ENCODE measurements around the gene KIAA2012.

The KIAA2012 gene

DNA sequence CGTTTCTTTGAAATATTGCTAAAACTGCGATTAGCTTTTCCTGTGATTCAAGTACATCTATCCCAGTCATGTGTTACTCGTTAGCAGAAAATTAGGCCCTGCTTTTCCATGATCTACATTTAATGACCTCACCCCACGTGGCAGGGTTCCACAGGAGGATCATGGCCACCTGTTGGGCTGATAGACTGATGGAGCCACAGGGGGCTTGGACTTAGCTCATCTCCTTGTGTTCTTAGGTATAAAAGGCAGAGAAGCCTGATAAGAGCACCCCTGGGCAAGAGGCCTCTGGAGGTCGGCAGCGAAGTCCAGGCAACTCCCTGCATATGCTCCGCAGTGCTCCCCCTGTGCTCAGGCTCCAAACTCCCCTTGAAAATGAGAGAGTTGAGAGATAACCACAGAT lies 26.5 kb upstream of the KIAA2012 start:
- Histone ChIP-seq H3K9ac (ENCODE audit: low read length) (no peak overlapping the region), H3K4me3 (ENCODE audit: low read length) (no peak overlapping the region), H3K27me3 (replicated peaks; ENCODE audit: control insufficient read depth, insufficient read depth, low read length) (peaks cover 13% of the 10 kb centered on the region), H3K4me1 (ENCODE audit: control insufficient read depth, insufficient read depth, low read length) (no peaks in the 10 kb centered on the region), H3K36me3 (ENCODE audit: control insufficient read depth, insufficient read depth, low read length, severe bottlenecking) (no peaks in the 10 kb centered on the region), H3K9me3 (ENCODE audit: control insufficient read depth, low read length) (no peaks in the 10 kb centered on the region)
- no peak for DNase-seq (ENCODE audit: low read depth)

DNA sequence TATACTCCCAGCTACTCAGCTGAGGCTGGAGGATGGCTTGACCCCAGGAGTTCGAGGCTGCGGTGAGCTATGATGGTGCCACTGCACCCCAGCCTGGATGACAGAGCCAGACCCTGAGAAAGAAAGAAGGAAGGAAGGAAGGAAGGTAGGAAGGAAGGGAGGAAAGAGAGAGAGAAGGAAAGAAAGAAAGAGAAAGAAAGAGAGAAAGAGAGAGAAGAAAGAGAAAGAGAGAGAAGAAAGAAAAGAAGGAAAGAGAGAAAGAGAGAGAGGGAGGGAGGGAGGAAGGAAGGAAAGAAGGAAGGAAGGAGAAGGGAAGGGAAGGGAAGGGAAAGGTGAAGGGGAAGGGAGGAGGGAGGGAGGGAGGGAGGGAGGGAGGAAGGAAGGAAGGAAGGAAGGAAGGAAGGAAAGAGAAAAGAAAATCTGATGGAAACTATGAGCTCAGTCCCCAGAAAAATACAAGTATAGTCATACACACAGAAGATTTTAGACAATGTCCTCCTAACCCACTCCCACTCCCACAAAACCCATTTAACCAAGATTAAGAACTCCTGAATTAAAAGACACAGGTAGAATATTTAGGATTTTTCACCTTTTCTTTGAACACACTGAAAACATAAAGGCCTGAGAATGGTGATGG lies 23.8 kb upstream of the KIAA2012 start:
- DNase-seq (ENCODE audit: low read depth) = no peak
- H3K36me3 ChIP-seq (ENCODE audit: control insufficient read depth, insufficient read depth, low read length, severe bottlenecking) = no peaks in the 10 kb centered on the region
- no peaks in the 10 kb centered on the region for H3K9me3 ChIP-seq (ENCODE audit: control insufficient read depth, low read length)
- H3K9ac ChIP-seq (ENCODE audit: low read length) = no peak overlapping the region
- peaks cover 7% of the 10 kb centered on the region for H3K4me1 ChIP-seq (ENCODE audit: control insufficient read depth, insufficient read depth, low read length)
- H3K27me3 ChIP-seq (replicated peaks; ENCODE audit: control insufficient read depth, insufficient read depth, low read length) = peaks cover 13% of the 10 kb centered on the region
- no peak overlapping the region for H3K4me3 ChIP-seq (ENCODE audit: low read length)

DNA sequence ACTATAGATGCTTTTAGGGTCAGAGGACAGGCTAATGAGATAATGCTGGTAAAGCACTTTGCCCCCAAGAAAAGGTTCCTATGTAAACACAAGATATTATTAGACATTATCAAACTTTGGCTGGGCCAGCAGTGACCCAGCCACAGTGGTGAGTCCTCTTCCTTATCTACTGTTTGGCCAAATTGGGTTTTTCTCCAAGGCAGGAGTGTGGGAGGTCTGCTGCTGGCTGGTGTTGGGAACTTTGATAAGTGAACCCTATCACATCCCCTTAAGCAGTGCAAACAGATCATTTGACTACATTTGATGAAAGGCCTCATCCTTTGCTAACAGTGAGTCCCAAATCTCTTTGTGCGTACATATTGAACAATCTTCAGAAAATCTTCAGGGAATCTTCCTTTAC lies 23.2 kb upstream of the KIAA2012 start:
- Histone ChIP-seq H3K36me3 (ENCODE audit: control insufficient read depth, insufficient read depth, low read length, severe bottlenecking) (no peaks in the 10 kb centered on the region), H3K9me3 (ENCODE audit: control insufficient read depth, low read length) (no peaks in the 10 kb centered on the region), H3K27me3 (replicated peaks; ENCODE audit: control insufficient read depth, insufficient read depth, low read length) (peaks cover 17% of the 10 kb centered on the region), H3K9ac (ENCODE audit: low read length) (no peak overlapping the region), H3K4me1 (ENCODE audit: control insufficient read depth, insufficient read depth, low read length) (peaks cover 7% of the 10 kb centered on the region), H3K4me3 (ENCODE audit: low read length) (no peak overlapping the region)
- DNase-seq (ENCODE audit: low read depth) = no peak

DNA sequence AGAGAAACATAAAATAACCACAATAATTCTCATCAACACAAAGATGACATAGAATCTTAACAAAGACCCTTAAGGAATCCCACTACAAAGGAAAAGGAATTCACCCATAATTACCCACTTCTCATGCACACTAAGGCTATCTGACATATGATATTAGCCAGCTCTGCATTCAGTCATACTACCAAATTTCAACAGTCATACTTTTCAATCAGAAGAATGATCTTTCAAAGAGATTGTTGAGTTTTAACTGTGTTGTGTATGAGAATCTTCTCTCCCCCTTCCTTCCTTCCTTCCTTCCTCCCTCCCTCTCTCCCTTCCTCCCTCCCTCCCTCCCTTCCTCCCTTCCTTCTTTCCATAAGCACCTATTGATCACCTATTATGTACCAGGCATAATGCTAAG lies 22.4 kb upstream of the KIAA2012 start:
- peaks cover 7% of the 10 kb centered on the region for H3K4me1 ChIP-seq (ENCODE audit: control insufficient read depth, insufficient read depth, low read length)
- H3K36me3 ChIP-seq (ENCODE audit: control insufficient read depth, insufficient read depth, low read length, severe bottlenecking) = no peaks in the 10 kb centered on the region
- H3K9me3 ChIP-seq (ENCODE audit: control insufficient read depth, low read length) = no peaks in the 10 kb centered on the region
- DNase-seq (ENCODE audit: low read depth) = peak; percentile 31
- no peak overlapping the region for H3K9ac ChIP-seq (ENCODE audit: low read length)
- no peak overlapping the region for H3K4me3 ChIP-seq (ENCODE audit: low read length)
- peaks cover 20% of the 10 kb centered on the region for H3K27me3 ChIP-seq (replicated peaks; ENCODE audit: control insufficient read depth, insufficient read depth, low read length)

DNA sequence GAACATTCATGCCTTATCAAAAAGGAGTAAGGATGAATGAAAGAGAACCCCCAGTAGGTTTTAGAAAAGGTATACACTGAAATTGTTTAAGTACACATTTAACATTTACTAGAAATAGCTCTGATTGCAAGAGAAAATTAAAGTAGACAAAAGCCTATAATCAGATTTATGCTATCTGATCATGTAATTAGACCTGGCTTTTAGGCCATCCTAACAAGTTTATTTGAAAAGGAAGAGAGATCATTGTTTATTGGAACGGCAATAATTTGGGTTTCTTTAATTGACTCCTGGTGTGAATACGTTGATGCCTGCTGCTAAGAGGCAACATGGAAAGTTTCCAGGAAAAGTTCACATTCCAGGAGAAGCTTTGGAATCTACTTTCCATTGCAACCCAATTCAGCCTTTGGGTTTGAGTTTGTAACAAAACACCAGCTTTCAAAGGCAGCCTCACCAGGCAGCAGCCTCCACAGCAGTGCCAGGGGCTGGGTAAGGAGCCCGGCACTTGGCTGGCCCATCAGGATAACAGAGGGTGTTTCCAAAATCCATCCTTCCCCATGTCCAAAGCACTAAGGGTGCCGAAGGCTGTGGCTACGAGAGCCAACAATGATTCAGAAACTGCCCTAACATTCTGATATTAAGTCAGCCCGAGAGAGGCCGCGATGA lies 21.4 kb upstream of the KIAA2012 start:
- Histone ChIP-seq H3K9ac (ENCODE audit: low read length) (no peak overlapping the region), H3K36me3 (ENCODE audit: control insufficient read depth, insufficient read depth, low read length, severe bottlenecking) (no peaks in the 10 kb centered on the region), H3K9me3 (ENCODE audit: control insufficient read depth, low read length) (no peaks in the 10 kb centered on the region), H3K27me3 (replicated peaks; ENCODE audit: control insufficient read depth, insufficient read depth, low read length) (peaks cover 23% of the 10 kb centered on the region), H3K4me3 (ENCODE audit: low read length) (no peak overlapping the region), H3K4me1 (ENCODE audit: control insufficient read depth, insufficient read depth, low read length) (peaks cover 7% of the 10 kb centered on the region)
- peak; percentile 77 for DNase-seq (ENCODE audit: low read depth)

DNA sequence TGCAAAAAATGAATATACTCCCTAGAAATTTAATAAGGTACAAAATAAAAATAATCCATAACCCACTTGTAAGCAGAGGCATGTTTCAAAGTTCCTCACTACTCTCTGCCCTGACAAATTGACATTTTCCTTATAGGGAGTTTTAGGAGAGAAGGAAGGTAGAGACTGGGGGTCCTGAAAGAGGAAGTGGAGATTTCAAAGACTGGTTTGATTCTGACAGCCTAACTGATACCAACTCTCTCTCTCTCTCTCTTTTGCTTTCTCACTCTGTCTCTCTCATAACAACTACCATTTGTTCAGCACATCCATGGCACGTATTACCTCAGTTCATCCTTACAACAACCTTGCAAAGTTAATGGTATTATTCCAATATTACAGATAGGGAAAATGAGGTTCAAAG lies 20.8 kb upstream of the KIAA2012 start:
- no peak overlapping the region for H3K4me3 ChIP-seq (ENCODE audit: low read length)
- DNase-seq (ENCODE audit: low read depth) = no peak

DNA sequence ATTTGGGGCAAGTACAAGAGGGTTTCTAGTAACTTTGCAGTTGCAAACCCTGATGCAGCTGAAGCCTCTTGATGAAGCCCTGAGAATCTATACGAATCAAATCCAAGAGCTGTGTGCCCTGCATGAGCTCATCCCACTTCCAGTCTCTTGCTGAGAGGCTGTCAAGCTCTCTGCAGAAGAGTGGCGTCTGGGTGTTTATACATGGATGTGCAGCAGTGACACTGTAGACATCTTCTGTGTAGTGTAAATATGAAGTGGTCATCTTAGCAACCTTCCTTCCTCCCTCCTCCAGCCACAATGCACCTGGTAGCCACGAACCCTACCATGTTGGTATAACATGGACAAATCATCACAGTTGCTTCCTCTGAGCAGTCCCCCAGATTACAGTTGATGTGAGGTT lies 18.4 kb upstream of the KIAA2012 start:
- H3K9me3 ChIP-seq (ENCODE audit: control insufficient read depth, low read length) = no peaks in the 10 kb centered on the region
- H3K27me3 ChIP-seq (replicated peaks; ENCODE audit: control insufficient read depth, insufficient read depth, low read length) = peaks cover 20% of the 10 kb centered on the region
- no peak for DNase-seq (ENCODE audit: low read depth)
- H3K9ac ChIP-seq (ENCODE audit: low read length) = no peak overlapping the region
- H3K4me1 ChIP-seq (ENCODE audit: control insufficient read depth, insufficient read depth, low read length) = peaks cover 7% of the 10 kb centered on the region
- H3K36me3 ChIP-seq (ENCODE audit: control insufficient read depth, insufficient read depth, low read length, severe bottlenecking) = no peaks in the 10 kb centered on the region
- no peak overlapping the region for H3K4me3 ChIP-seq (ENCODE audit: low read length)

More for the DNA sequence above, 20.8 kb upstream of the KIAA2012 start:
- H3K9ac ChIP-seq (ENCODE audit: low read length) = no peak overlapping the region
- peaks cover 7% of the 10 kb centered on the region for H3K4me1 ChIP-seq (ENCODE audit: control insufficient read depth, insufficient read depth, low read length)
- H3K36me3 ChIP-seq (ENCODE audit: control insufficient read depth, insufficient read depth, low read length, severe bottlenecking) = no peaks in the 10 kb centered on the region
- no peaks in the 10 kb centered on the region for H3K9me3 ChIP-seq (ENCODE audit: control insufficient read depth, low read length)
- peaks cover 21% of the 10 kb centered on the region for H3K27me3 ChIP-seq (replicated peaks; ENCODE audit: control insufficient read depth, insufficient read depth, low read length)

DNA sequence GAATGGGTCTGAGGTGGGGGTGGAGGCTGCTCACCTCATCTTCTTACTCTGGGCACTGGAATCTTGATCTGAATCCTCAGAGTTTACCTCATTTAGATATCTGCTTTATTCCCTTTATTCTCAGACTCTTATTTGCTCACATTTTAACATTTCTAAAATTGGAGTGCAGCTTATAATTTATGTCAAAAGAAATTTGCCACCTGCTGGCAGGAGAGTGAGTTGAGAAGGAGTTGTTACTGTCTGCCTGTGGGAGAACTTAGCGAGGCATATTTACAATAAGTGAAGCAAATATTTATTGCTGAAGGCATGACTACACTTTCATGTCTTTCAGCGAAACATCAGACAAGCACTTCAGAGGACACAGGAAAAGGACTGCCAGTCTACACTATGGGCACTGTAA lies 16.4 kb upstream of the KIAA2012 start:
- Histone ChIP-seq H3K4me1 (ENCODE audit: control insufficient read depth, insufficient read depth, low read length) (peaks cover 7% of the 10 kb centered on the region), H3K27me3 (replicated peaks; ENCODE audit: control insufficient read depth, insufficient read depth, low read length) (peaks cover 20% of the 10 kb centered on the region), H3K4me3 (ENCODE audit: low read length) (no peak overlapping the region), H3K9ac (ENCODE audit: low read length) (no peak overlapping the region), H3K9me3 (ENCODE audit: control insufficient read depth, low read length) (no peaks in the 10 kb centered on the region), H3K36me3 (ENCODE audit: control insufficient read depth, insufficient read depth, low read length, severe bottlenecking) (no peaks in the 10 kb centered on the region)
- peak; percentile 39 for DNase-seq (ENCODE audit: low read depth)

DNA sequence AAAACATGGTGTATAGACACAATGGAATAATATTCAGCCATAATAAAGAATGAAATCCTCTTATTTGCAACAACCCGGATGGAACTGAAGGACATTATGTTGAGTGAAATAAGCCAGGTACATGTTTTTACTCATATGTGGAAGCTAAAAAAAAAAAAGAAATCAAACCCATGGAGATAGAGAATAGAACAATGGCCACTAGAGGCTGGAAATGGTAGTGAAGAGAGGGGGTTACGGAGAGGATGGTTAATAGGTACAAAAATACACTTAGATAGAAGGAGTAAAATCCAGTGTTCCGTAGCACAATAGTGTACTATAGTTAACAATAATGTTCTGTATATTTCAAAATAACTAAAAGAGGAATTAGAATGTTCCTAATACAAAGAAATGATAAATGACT lies 12.8 kb upstream of the KIAA2012 start:
- no peaks in the 10 kb centered on the region for H3K9me3 ChIP-seq (ENCODE audit: control insufficient read depth, low read length)
- H3K4me1 ChIP-seq (ENCODE audit: control insufficient read depth, insufficient read depth, low read length) = peaks cover 13% of the 10 kb centered on the region
- no peak overlapping the region for H3K9ac ChIP-seq (ENCODE audit: low read length)
- H3K4me3 ChIP-seq (ENCODE audit: low read length) = no peak overlapping the region
- H3K36me3 ChIP-seq (ENCODE audit: control insufficient read depth, insufficient read depth, low read length, severe bottlenecking) = no peaks in the 10 kb centered on the region
- peaks cover 15% of the 10 kb centered on the region for H3K27me3 ChIP-seq (replicated peaks; ENCODE audit: control insufficient read depth, insufficient read depth, low read length)
- DNase-seq (ENCODE audit: low read depth) = no peak

DNA sequence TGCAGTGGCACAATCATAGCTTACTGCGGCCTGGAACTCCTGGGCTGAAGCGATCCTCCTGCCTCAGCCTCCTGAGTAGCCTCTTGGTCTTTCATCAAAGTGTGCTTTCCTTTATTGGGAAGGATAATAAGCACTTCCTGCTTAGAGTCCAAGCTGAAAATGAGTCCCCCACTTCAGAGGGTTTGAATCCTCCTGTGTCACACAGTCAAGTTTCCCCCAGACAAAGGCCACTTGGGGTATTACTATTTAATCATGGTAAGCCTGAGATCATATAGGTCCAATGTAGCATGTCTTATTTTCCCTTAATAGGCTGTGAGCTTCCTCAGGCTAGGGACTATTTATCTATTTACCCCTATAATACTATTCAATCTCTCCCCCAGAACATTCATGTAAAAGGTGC lies 11.4 kb upstream of the KIAA2012 start:
- Histone ChIP-seq H3K4me3 (ENCODE audit: low read length) (no peak overlapping the region), H3K36me3 (ENCODE audit: control insufficient read depth, insufficient read depth, low read length, severe bottlenecking) (no peaks in the 10 kb centered on the region), H3K9ac (ENCODE audit: low read length) (no peak overlapping the region), H3K4me1 (ENCODE audit: control insufficient read depth, insufficient read depth, low read length) (peaks cover 13% of the 10 kb centered on the region), H3K9me3 (ENCODE audit: control insufficient read depth, low read length) (no peaks in the 10 kb centered on the region), H3K27me3 (replicated peaks; ENCODE audit: control insufficient read depth, insufficient read depth, low read length) (peaks cover 3% of the 10 kb centered on the region)
- no peak for DNase-seq (ENCODE audit: low read depth)

- peak; percentile 86 for DNase-seq (ENCODE audit: low read depth)
- Histone ChIP-seq H3K4me3 (ENCODE audit: low read length) (no peak overlapping the region), H3K9ac (ENCODE audit: low read length) (no peak overlapping the region), H3K4me1 (ENCODE audit: control insufficient read depth, insufficient read depth, low read length) (peaks cover 13% of the 10 kb centered on the region), H3K9me3 (ENCODE audit: control insufficient read depth, low read length) (no peaks in the 10 kb centered on the region), H3K36me3 (ENCODE audit: control insufficient read depth, insufficient read depth, low read length, severe bottlenecking) (no peaks in the 10 kb centered on the region), H3K27me3 (replicated peaks; ENCODE audit: control insufficient read depth, insufficient read depth, low read length) (peaks cover 2% of the 10 kb centered on the region)
These were observed 8.7 kb upstream of the KIAA2012 start for GRCh38 chr2:202064171-202064880.

All from adipocyte (in vitro differentiated cells).